Motor neuron (in vitro differentiated cells): ENCODE measurements around the gene PROS1. TPM values are rescaled to one million over a fixed set of nuclear protein-coding genes. Genes with fewer than 3 reads are reported as not detected.

ENCODE experiments used
- ATAC-seq, 8 experiments: fragments of 200-7000 bp; cut with Tn5 transposase; replicated peaks in 6 of 8; 2 replicates each; pipeline ENCODE4 v1.8.0; 2021; ENCODE audit warnings: mild to moderate bottlenecking in 8 of 8, moderate library complexity in 8 of 8
- H3K27ac ChIP-seq, 2 donors: fragments of 250-450 bp; sonication (Bioruptor Pico); 2 replicates each; pipeline ENCODE4 v1.9.0; 2021; ENCODE audit warnings: antibody characterized with exemption in 2 of 2, mild to moderate bottlenecking in 2 of 2, moderate library complexity in 1 of 2
- H3K4me1 ChIP-seq, 2 donors: fragments of 250-450 bp; sonication (Bioruptor Pico); replicated peaks in 1 of 2; 2 replicates each; pipeline ENCODE4 v1.6.1; 2021; ENCODE audit warnings: antibody characterized with exemption in 2 of 2, mild to moderate bottlenecking in 2 of 2, moderate library complexity in 1 of 2
- H3K4me3 ChIP-seq, 5 donors: fragments of 250-450 bp; sonication (Bioruptor Pico); 2 replicates each; pipeline ENCODE4 v1.9.0; 2021; ENCODE audit warnings: antibody characterized with exemption in 5 of 5, mild to moderate bottlenecking in 5 of 5, moderate library complexity in 4 of 5
- whole genome bisulfite sequencing, 10 experiments: fragments of 450-650 bp; shearing (Covaris generic); methylation state at CpG; one replicate each; pipeline ENCODE4 v1.0.0; 2022; 5-methylcytosine and 5-hydroxymethylcytosine counted together
- in situ Hi-C, 9 experiments: fragments of 400-800 bp; cut with MboI; loops; one replicate each; pipeline ENCODE4 v1.15.0; 2021; ENCODE audit warnings: low sequenced_read_pairs in 9 of 9, low pct_unique_long_range_greater_than_20kb in 2 of 9; ENCODE audit not compliant: unreplicated experiment in 9 of 9
- total RNA-seq, 8 experiments: library from RNA; unstranded; fragments of 300-600 nt; gene quantifications; 2 replicates each; pipeline versions ENCODE4 v1.2.3 to v1.2.4, GENCODE V29; 2022

The PROS1 gene
- 10 to 100 TPM in 6 of 8 experiments, 1 to 10 TPM in 1, under 1 TPM in 1; 0.70 to 80.9 (median 14.7) TPM for total RNA-seq

- Histone ChIP-seq H3K4me3 (peak within 1 kb of the TSS; percentile 46 to 89 (median 48)), H3K4me1 (peaks cover 3 to 10% of the 10 kb centered on the region in 2 donors), H3K27ac (peak within 1 kb of the TSS; percentile 89 to 90)
- peak; percentile 87 to 98 (median 92) for ATAC-seq
- WGBS, 10 experiments: 0 to 60% (median 11%) methylated on average over 1 to 21 of the region's 53 CpGs; no CpG with 5 or more reads in 2 of the 10 experiments
- in situ Hi-C loops: no loop called here
Observed at GRCh38 chr3:93973131-93974126, at the start of gene PROS1. Gene PROS1 (minus strand): TSS chr3:93973896. CDS start chr3:93973749, 147 bp downstream.

DNA sequence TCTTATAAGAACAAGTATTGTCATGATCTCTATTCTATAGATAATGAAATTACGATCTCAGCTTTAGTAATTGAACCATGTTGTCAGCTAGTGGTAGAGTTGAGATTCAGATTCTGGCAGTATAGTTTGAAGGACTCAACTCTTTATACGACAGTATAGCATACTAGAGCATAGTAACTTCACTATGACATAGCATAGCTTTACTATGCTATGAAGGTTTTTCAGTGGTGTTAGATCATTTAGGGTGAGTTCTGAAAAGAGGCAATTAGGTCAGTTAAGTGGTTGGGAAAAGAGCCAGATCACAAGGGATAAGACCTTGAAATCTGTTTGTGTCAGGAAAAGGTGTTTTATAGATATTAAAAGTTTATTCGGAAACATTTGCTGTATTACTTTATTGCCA, 46.6 kb upstream of the PROS1 start:
- ATAC-seq: no peak
- in situ Hi-C loops: no loop called here
- Histone ChIP-seq H3K27ac (no peak overlapping the region), H3K4me3 (no peak overlapping the region), H3K4me1 (no peaks in the 10 kb centered on the region)
- 89 to 100% (median 96%) methylated on average over 1 to 3 of the region's 3 CpGs; no CpG with 5 or more reads in 1 of the 10 experiments for WGBS, 10 experiments

DNA sequence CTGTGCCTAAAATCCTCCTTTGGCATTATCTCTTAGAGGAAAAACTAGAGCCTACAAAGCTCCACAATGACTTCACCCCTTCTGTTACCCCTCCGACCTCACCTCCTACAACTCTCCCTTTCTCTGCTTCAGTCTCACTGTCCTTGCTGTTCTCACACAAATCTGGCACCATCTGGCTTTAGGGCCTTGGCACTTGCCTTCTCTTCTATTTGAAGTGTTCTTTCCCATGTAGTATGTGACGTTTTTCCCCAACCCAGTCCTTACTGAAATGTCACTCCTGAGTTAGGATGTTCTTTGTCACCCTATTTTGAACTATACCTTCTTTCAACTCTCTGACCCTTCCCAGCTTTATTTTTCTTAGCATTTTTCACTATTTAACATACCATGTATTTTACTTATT, 46.0 kb upstream of the PROS1 start:
- in situ Hi-C loops: no loop called here
- no peak for ATAC-seq
- Histone ChIP-seq H3K27ac (no peak overlapping the region), H3K4me3 (no peak overlapping the region), H3K4me1 (no peaks in the 10 kb centered on the region)
- 51 to 100% (median 90%) methylated on average over 1 to 2 of the region's 2 CpGs; no CpG with 5 or more reads in 1 of the 10 experiments for WGBS, 10 experiments

GRCh38 chr3:94015025-94015424, 41.3 kb upstream of the PROS1 start:
- WGBS, 10 experiments: 43 to 100% (median 88%) methylated on average over 1 of the region's 1 CpG; no CpG with 5 or more reads in 1 of the 10 experiments
- Histone ChIP-seq H3K27ac (no peak overlapping the region), H3K4me3 (no peak overlapping the region), H3K4me1 (no peaks in the 10 kb centered on the region)
- no peak for ATAC-seq
- in situ Hi-C loops: no loop called here

DNA sequence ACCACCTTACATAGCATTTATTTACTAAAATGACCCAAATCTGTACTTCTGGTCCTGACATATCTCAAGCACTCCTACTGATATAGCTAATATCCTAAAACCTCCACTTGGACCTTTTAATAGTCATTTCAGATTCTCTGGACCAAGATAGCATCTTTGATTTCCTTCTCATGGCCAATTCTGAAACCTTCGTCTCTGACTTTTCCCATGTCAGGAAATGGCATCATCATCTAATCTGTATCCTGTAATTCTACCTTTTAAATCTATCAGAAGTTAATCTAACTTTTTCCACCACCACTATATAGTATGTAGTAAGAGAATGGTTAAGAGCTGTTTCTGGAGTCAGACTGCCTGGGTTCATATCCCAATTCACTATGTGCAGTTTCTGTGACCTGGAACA, 38.5 kb upstream of the PROS1 start:
- H3K4me3 ChIP-seq: no peak overlapping the region
- 91 to 100% (median 100%) methylated on average over 1 of the region's 1 CpG; no CpG with 5 or more reads in 2 of the 10 experiments for WGBS, 10 experiments
- no peak overlapping the region for H3K27ac ChIP-seq
- in situ Hi-C loops: no loop called here
- H3K4me1 ChIP-seq: no peaks in the 10 kb centered on the region
- no peak for ATAC-seq

DNA sequence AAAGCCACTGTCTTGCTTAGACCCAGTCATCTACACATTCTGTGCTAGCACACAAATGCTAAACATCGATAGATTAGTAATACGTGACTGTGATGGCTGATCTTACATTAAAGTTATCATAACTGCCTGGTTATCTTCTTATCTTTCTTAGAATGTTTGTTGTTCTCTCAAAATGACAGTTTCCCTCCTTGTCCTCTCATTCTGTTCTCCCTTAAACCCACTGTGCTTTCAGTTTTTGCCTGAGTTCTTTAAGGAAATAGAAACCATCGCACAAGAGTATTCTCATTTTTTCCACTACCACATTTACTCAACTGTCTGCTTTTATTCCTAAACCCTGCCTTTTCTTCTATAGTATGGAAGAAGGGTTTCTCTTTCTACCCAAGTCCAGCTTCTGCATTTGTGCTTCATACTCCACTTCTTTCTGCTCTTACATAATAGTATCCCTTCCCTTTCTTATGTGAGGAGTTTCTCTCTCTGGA, 37.6 kb upstream of the PROS1 start:
- Histone ChIP-seq H3K4me3 (no peak overlapping the region), H3K27ac (no peak overlapping the region), H3K4me1 (no peaks in the 10 kb centered on the region)
- in situ Hi-C loops: no loop called here
- WGBS, 10 experiments: 79 to 100% (median 95%) methylated on average over 1 to 3 of the region's 3 CpGs; no CpG with 5 or more reads in 2 of the 10 experiments
- ATAC-seq: no peak

- no peak overlapping the region for H3K4me3 ChIP-seq
- no peaks in the 10 kb centered on the region for H3K4me1 ChIP-seq
- no peak overlapping the region for H3K27ac ChIP-seq
- ATAC-seq: peak in 2 of 8 experiments; percentile 24 to 50
- in situ Hi-C loops: loop anchor here in 1 of 9 experiments (10.0 kb wide), 1 partner anchor 55 kb away; the partner anchor contains the start of genes DHFR2 and NSUN3
- 76 to 100% (median 98%) methylated on average over 1 to 2 of the region's 2 CpGs for WGBS, 10 experiments
Observed at GRCh38 chr3:94009608-94010007, 35.9 kb upstream of the PROS1 start.

DNA sequence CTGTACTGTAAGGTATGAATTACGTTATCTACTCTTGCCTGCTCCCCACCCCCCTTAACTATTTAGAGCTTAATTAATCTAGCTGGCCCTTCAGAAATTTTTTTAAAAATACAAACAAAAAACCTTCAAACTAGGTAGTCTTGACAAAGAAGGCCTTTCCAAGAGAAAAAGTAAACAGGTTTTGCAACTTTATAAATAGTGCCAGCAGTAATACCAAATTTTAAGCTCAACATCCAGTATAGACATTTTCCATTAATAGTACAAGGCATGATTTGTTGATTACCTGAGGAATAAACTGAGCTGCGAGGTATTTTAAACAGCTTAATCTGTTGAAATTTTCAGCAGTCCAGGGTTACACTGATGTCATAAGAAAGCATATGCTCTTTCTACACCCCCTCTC, 34.6 kb upstream of the PROS1 start:
- in situ Hi-C loops: loop anchor here in 1 of 9 experiments (10.0 kb wide), 1 partner anchor 57 kb away; the partner anchor contains the start of genes DHFR2 and NSUN3
- 72 to 100% (median 95%) methylated on average over 1 to 2 of the region's 2 CpGs for WGBS, 10 experiments
- no peaks in the 10 kb centered on the region for H3K4me1 ChIP-seq
- H3K27ac ChIP-seq: no peak overlapping the region
- H3K4me3 ChIP-seq: no peak overlapping the region
- ATAC-seq: no peak

DNA sequence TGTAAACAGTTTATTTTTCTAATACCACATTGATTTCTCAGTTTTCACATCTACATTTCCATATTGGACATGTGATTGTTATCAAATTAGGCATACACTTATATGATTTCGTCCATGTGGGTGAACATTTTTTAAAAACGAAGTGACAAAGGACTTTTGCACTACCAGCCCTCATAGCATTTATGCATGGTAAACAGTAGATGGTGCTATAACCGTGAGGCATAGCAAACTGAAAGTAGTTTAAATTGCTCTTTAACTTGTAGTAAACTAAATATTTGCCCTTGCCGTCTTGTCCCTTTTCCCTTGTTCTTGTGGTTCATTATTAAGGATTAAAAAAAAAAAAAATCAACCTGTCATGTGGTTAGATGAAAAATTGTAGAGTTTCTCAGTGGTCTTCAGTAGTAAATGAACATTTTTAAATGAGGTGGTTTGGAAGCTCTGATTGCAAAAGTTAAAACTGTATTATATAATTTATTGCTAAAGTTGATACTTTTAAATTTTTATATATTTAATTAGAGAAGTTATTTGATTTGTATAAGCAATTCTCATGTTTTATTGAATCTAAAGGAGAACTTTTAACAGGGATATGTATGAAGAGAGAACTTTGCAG, 30.7 kb upstream of the PROS1 start:
- 0 to 32% (median 15%) methylated on average over 2 to 4 of the region's 4 CpGs for WGBS, 10 experiments
- Histone ChIP-seq H3K27ac (no peak overlapping the region), H3K4me1 (no peaks in the 10 kb centered on the region), H3K4me3 (no peak overlapping the region)
- in situ Hi-C loops: loop anchor here in 1 of 9 experiments (10.0 kb wide), 1 partner anchor 60 kb away; the partner anchor contains the start of genes DHFR2 and NSUN3
- ATAC-seq: peak in 4 of 8 experiments; percentile 36 to 75 (median 73)

DNA sequence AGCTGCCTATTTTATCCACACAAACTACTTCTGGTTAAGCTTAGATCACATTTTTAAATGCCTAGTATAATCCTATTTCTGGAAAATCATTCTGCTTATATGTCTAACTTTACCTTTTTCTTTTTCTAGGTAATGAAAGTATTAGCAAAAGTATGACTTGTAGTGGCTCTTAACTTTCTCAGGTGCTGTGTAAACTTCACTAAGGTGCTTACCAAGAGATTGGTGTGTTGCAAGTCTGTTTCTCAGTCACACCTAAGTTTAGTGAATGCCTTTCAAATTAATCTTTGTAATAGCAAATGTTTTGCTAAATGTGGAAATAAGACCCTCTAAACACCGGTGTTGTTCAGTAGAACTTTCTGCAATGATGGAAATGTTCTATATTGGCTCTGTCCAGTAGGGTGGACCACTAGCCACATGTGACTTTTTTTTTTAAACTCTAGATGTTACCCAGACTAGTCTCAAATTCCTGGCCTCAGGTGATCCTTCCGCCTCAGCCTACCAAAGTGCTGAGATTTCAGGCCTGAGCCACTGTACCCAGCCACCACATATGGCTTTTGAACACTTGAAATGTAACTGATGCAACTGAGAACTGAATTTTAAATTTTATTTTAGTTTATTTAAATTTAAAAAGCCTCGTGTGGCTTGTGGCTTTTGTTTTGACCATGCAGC, 28.3 kb upstream of the PROS1 start:
- in situ Hi-C loops: loop anchor here in 1 of 9 experiments (10.0 kb wide), 1 partner anchor 63 kb away; the partner anchor contains the start of genes DHFR2 and NSUN3
- no peaks in the 10 kb centered on the region for H3K4me1 ChIP-seq
- peak in 1 of 8 experiments; percentile 47 for ATAC-seq
- WGBS, 10 experiments: 48 to 100% (median 84%) methylated on average over 1 to 3 of the region's 3 CpGs
- no peak overlapping the region for H3K27ac ChIP-seq
- H3K4me3 ChIP-seq: no peak overlapping the region

GRCh38 chr3:94001191-94001590, 27.5 kb upstream of the PROS1 start:
- Histone ChIP-seq H3K4me1 (no peaks in the 10 kb centered on the region), H3K4me3 (no peak overlapping the region), H3K27ac (no peak overlapping the region)
- in situ Hi-C loops: loop anchor here in 1 of 9 experiments (10.0 kb wide), 1 partner anchor 64 kb away; the partner anchor contains the start of genes DHFR2 and NSUN3
- 75 to 100% (median 97%) methylated on average over 1 of the region's 1 CpG for WGBS, 10 experiments
- no peak for ATAC-seq

- WGBS, 10 experiments: 80 to 100% (median 94%) methylated on average over 1 to 3 of the region's 3 CpGs; no CpG with 5 or more reads in 4 of the 10 experiments
- in situ Hi-C loops: no loop called here
- Histone ChIP-seq H3K27ac (no peak overlapping the region), H3K4me1 (no peaks in the 10 kb centered on the region), H3K4me3 (no peak overlapping the region)
- ATAC-seq: no peak
Observed at GRCh38 chr3:93994056-93994455, 20.4 kb upstream of the PROS1 start.
